ENCODE data around the gene SLC29A3. TPM values are rescaled to one million over a fixed set of nuclear protein-coding genes. Genes with fewer than 3 reads are reported as not detected.

The SLC29A3 gene
- total RNA-seq, 1 donor from 2014 or later = 5.3 TPM

DNA sequence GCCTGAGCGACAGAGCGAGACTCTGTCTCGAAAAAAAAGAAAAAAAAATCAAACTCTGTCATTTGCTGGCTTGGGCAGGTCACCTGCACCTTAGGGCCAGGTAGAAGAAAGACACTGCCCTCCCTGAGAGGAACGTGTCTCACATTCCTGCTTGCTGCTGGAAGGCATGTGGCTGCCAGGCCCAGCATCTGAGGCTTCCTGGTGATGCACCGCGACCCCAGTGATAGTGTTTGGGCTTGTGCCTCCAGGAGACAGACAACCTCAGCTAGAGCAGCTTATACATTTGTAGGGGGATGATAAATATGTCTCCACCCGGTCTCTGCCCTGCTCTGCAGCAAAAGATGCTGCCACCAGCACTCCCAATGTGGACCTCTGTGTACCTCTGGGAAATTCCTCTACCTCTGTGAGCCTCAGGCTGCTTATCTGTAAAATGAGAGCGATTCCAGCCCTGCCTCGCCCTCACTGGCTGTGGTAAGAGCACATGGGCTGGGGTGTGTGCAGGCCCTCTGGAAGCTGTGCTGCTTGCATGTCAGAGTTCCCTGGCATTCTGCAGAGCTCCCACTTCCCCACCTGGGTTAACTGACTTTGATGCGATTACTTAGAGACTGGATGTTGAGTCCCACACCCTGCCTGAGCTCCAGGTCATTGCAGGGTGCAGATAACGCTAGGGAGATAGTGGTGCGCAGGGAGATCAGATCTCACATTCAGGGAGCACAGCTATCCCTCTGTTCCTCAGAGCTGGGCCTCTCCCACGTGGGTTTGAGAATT is 19.9 kb downstream of the SLC29A3 start:
- TF ChIP-seq, protein P1, sequence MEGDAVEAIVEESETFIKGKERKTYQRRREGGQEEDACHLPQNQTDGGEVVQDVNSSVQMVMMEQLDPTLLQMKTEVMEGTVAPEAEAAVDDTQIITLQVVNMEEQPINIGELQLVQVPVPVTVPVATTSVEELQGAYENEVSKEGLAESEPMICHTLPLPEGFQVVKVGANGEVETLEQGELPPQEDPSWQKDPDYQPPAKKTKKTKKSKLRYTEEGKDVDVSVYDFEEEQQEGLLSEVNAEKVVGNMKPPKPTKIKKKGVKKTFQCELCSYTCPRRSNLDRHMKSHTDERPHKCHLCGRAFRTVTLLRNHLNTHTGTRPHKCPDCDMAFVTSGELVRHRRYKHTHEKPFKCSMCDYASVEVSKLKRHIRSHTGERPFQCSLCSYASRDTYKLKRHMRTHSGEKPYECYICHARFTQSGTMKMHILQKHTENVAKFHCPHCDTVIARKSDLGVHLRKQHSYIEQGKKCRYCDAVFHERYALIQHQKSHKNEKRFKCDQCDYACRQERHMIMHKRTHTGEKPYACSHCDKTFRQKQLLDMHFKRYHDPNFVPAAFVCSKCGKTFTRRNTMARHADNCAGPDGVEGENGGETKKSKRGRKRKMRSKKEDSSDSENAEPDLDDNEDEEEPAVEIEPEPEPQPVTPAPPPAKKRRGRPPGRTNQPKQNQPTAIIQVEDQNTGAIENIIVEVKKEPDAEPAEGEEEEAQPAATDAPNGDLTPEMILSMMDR (conservative IDR thresholded peaks at IDR 0.05) = no peak
- Mint-ChIP-seq H3K4me3 (no peak overlapping the region), H3K27me3 (ENCODE audit: low read depth) (no peaks in the 10 kb centered on the region), H3K4me1 (peaks cover 59% of the 10 kb centered on the region), H3K27ac (ENCODE audit: unreplicated experiment) (peak overlapping the region; percentile 35), H3K36me3 (ENCODE audit: low read depth) (no peaks in the 10 kb centered on the region), H3K9me3 (no peaks in the 10 kb centered on the region)
- DNase-seq (ENCODE audit: low read depth, low spot score) = no peak

DNA sequence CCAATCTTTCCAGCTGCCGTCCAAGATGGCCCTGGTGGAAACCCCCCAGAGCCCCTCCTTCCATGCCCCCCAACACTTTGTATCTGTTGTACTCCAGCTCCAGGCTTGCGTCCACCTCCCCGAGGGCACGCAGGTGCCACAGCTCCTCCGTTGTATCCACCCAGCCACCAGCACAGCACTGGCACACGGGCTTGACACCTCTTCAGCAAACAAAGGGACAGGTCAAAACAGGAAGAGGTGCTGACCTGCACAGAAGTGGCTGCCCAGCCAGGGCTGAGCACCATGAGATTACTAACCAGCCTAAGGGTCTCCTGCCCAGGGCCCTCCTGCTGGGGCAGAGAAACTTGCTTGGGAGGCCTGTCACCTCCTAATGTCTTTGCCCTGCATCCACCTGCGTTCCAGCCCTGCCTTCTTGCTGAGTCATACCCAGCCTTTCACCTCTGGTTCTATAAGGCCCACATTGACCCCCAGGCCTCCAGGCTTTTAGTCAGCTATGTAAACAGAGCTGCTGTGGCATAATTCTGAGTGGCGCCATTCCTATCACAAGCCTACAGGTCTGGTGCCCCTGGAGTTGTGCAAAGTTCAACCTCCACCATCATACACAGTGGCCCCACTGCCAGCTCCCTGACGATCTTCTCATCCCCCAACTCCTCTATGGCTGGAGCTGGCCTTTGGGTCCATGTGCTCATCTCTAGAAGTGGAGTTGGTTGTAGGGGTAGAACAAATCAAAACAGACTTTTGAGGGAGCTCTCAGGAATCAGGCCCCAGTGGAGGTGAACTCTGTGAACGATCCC is 20.9 kb downstream of the SLC29A3 start:
- no peak overlapping the region for H3K4me3 Mint-ChIP-seq
- peak overlapping the region; percentile 45 for H3K27ac Mint-ChIP-seq (ENCODE audit: unreplicated experiment)
- no peaks in the 10 kb centered on the region for H3K9me3 Mint-ChIP-seq
- H3K36me3 Mint-ChIP-seq (ENCODE audit: low read depth) = no peaks in the 10 kb centered on the region
- no peak for DNase-seq (ENCODE audit: low read depth, low spot score)
- H3K27me3 Mint-ChIP-seq (ENCODE audit: low read depth) = no peaks in the 10 kb centered on the region
- H3K4me1 Mint-ChIP-seq = peaks cover 59% of the 10 kb centered on the region
- TF ChIP-seq, protein P1 (conservative IDR thresholded peaks at IDR 0.05) = no peak

DNA sequence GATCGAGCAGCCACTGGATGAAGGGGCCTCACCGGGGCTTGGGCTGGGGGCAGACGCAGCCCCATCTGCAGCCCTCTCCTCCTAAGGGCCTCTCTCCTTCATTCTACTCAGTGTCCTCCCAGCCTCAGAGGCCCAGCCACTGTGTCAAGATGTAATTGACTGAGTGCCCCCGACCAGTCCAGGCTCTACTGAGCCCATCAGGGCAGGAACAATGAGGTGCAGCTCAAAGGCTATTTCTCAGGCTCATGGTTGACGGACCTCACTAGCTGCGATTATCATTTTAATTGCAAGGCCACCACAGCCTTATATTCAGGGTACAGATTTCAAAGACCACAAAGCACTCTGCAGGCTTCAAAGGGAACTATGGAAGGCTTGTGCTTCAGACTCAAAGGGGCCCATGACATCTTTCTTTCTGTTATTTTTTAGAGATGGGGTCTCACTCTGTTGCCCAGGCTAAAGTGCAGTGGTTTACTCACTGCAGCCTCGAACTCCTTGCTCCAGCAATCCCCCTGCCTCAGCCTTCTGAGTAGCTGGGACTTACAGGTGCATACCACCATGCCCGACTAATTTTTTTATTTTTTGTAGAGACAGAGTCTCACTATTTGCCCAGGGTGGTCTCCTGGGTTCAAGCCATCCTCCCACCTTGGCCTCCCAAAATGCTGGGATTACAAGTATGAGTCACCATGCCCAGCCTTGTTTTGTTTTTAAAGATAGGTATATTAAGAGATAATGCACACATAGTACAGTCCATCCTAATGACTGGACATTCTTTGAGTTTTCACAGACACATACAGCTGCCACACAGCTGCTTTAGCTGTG is 23.7 kb downstream of the SLC29A3 start:
- Mint-ChIP-seq H3K27me3 (ENCODE audit: low read depth) (no peaks in the 10 kb centered on the region), H3K9me3 (no peaks in the 10 kb centered on the region), H3K36me3 (ENCODE audit: low read depth) (no peaks in the 10 kb centered on the region), H3K4me3 (peak overlapping the region; percentile 45), H3K27ac (ENCODE audit: unreplicated experiment) (peak overlapping the region; percentile 6), H3K4me1 (peaks cover 52% of the 10 kb centered on the region)
- TF ChIP-seq, protein P1 (conservative IDR thresholded peaks at IDR 0.05) = no peak
- no peak for DNase-seq (ENCODE audit: low read depth, low spot score)

DNA sequence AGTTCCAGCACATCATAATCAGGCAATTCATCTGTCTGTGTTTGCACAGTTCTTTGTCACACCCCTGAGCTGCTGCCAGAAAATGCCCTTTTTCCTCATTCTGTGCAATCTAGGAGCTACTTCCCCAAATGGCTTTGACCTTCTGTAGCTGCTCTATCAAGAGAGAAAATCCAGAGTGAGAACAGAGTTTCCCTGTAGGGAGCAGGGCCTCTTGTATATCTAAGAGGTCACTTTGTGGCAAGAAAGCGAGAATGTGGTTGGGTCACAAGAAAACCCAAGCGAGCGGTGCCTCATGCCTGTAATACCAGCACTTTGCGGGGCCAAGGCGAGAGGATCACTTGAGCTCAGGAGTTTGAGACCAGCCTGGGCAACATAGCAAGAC is 24.3 kb downstream of the SLC29A3 start:
- TF ChIP-seq, protein P1 (conservative IDR thresholded peaks at IDR 0.05) = no peak
- peaks cover 52% of the 10 kb centered on the region for H3K4me1 Mint-ChIP-seq
- no peak for DNase-seq (ENCODE audit: low read depth, low spot score)
- H3K27me3 Mint-ChIP-seq (ENCODE audit: low read depth) = no peaks in the 10 kb centered on the region
- H3K4me3 Mint-ChIP-seq = no peak overlapping the region
- peak overlapping the region; percentile 6 for H3K27ac Mint-ChIP-seq (ENCODE audit: unreplicated experiment)
- H3K9me3 Mint-ChIP-seq = no peaks in the 10 kb centered on the region
- no peaks in the 10 kb centered on the region for H3K36me3 Mint-ChIP-seq (ENCODE audit: low read depth)

DNA sequence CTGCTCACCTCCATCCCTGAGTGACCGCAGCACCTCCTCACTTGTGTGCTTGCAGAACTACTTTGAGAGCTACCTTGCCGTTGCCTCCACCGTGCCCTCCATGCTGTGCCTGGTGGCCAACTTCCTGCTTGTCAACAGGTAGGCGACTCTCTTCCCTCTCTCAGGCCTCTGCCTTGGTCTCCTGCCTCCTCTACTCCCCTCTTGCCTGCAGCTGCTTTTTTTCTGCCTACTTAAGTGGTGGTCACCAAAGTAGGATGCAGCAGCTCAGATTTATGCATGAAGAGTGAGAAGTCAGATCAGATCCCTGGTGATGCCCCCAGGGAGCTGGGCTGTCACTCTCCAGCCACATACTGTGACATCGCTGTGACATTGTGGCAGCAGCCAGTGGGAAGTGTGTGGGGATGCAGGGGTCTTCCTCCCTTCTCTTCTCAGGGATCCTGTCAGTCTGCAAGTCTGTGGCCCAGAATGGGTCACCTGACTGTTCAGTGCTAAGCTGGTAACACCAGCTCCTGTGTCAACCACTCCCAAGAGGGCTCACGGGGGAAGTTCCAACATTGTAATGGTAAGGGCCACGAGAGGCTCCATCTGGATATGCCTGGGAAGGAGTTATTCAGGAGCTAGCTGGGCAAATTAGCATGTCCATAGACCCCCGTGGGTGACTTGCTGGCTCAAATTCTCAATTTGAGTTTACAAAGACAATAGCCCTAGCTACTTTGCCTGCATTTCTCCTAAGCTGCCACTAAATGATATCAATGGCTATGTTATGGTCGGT is 25.3 kb downstream of the SLC29A3 start:
- no peak for DNase-seq (ENCODE audit: low read depth, low spot score)
- Mint-ChIP-seq H3K36me3 (ENCODE audit: low read depth) (no peaks in the 10 kb centered on the region), H3K9me3 (no peaks in the 10 kb centered on the region), H3K27me3 (ENCODE audit: low read depth) (no peaks in the 10 kb centered on the region), H3K4me1 (peaks cover 52% of the 10 kb centered on the region), H3K4me3 (no peak overlapping the region), H3K27ac (ENCODE audit: unreplicated experiment) (no peak overlapping the region)
- TF ChIP-seq, protein P1 (conservative IDR thresholded peaks at IDR 0.05) = no peak

Data from neural crest cell (in vitro differentiated cells).